ENCODE results near the gene CAMTA1.

The CAMTA1 gene

GRCh38 chr1:7149080-7149838, 364.0 kb downstream of the CAMTA1 start:
- no peak overlapping the region for H2AFZ ChIP-seq (ENCODE audit: low read depth, low read length, severe bottlenecking)
- no peak for TF ChIP-seq CTCF (IDR thresholded peaks at IDR 0.05; ENCODE audit: insufficient read depth, low read length, poor library complexity, severe bottlenecking)
- TF ChIP-seq EZH2phosphoT487 (conservative IDR thresholded peaks at IDR 0.05; ENCODE audit: low read length): no peak
- no peak overlapping the region for H3K4me3 ChIP-seq (ENCODE audit: insufficient read depth, low read length, poor library complexity, severe bottlenecking)

DNA sequence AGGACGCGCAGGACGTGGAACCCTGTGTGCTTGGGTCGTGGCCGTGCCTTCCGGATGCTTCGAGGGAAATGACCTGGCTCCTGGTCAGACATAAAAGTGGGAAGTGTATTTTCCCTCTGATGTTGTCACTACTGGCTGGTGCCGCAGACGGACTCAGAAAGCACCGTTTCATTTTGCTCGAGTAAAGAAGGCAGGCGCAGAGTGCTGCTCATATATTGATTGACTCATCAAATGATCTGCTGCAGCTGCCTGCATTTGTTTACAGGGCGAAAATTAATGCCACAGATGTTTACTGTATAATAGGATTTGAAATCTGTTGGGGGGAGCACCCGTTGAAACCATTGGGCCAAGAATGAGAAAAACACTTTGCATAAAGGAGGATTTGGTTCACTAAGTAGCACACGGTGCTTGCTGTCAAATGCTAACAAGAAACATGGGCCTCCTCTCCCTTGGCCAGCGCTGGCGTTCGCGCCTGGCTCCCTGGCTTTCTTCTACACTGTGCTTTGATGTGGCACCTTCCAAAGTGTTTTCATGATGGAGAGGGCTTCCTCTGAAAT, 365.5 kb downstream of the CAMTA1 start:
- H2AFZ ChIP-seq (ENCODE audit: low read depth, low read length, severe bottlenecking): no peak overlapping the region
- no peak overlapping the region for H3K9ac ChIP-seq (ENCODE audit: low read length)
- H3K27me3 ChIP-seq (ENCODE audit: low read length): no peaks in the 10 kb centered on the region
- no peaks in the 10 kb centered on the region for H3K9me3 ChIP-seq (ENCODE audit: insufficient read depth, low read length)
- H4K20me1 ChIP-seq (ENCODE audit: low read depth, low read length): no peaks in the 10 kb centered on the region
- no peaks in the 10 kb centered on the region for H3K36me3 ChIP-seq (ENCODE audit: low read length)
- H3K27ac ChIP-seq (ENCODE audit: low read depth, low read length): no peak overlapping the region
- no peak overlapping the region for H3K4me3 ChIP-seq (ENCODE audit: insufficient read depth, low read length, poor library complexity, severe bottlenecking)
- no peak overlapping the region for H3K4me2 ChIP-seq (ENCODE audit: low read depth, low read length, poor library complexity, severe bottlenecking)
- TF ChIP-seq EZH2phosphoT487 (conservative IDR thresholded peaks at IDR 0.05; ENCODE audit: low read length): no peak
- TF ChIP-seq CTCF (IDR thresholded peaks at IDR 0.05; ENCODE audit: insufficient read depth, low read length, poor library complexity, severe bottlenecking): no peak
- H3F3A ChIP-seq (ENCODE audit: insufficient read depth): no peaks in the 10 kb centered on the region
- no peaks in the 10 kb centered on the region for H3K9me2 ChIP-seq (replicated peaks; ENCODE audit: insufficient read depth, low read length)
- no peaks in the 10 kb centered on the region for H3K79me2 ChIP-seq (ENCODE audit: insufficient read depth, low read length)

More at GRCh38 chr1:7149080-7149838, 364.0 kb downstream of the CAMTA1 start:
- no peak overlapping the region for H3K4me2 ChIP-seq (ENCODE audit: low read depth, low read length, poor library complexity, severe bottlenecking)
- no peaks in the 10 kb centered on the region for H3F3A ChIP-seq (ENCODE audit: insufficient read depth)
- no peaks in the 10 kb centered on the region for H3K36me3 ChIP-seq (ENCODE audit: low read length)
- H4K20me1 ChIP-seq (ENCODE audit: low read depth, low read length): no peaks in the 10 kb centered on the region
- no peaks in the 10 kb centered on the region for H3K27me3 ChIP-seq (ENCODE audit: low read length)
- H3K9me3 ChIP-seq (ENCODE audit: insufficient read depth, low read length): no peaks in the 10 kb centered on the region
- no peak overlapping the region for H3K9ac ChIP-seq (ENCODE audit: low read length)
- H3K27ac ChIP-seq (ENCODE audit: low read depth, low read length): no peak overlapping the region
- H3K9me2 ChIP-seq (replicated peaks; ENCODE audit: insufficient read depth, low read length): no peaks in the 10 kb centered on the region
- no peaks in the 10 kb centered on the region for H3K79me2 ChIP-seq (ENCODE audit: insufficient read depth, low read length)

- Histone ChIP-seq H2AFZ (ENCODE audit: low read depth, low read length, severe bottlenecking) (no peak overlapping the region), H3K27ac (ENCODE audit: low read depth, low read length) (no peak overlapping the region), H3K9me2 (replicated peaks; ENCODE audit: insufficient read depth, low read length) (no peaks in the 10 kb centered on the region), H3K4me2 (ENCODE audit: low read depth, low read length, poor library complexity, severe bottlenecking) (no peak overlapping the region), H3F3A (ENCODE audit: insufficient read depth) (no peaks in the 10 kb centered on the region), H3K9me3 (ENCODE audit: insufficient read depth, low read length) (no peaks in the 10 kb centered on the region), H3K27me3 (ENCODE audit: low read length) (no peaks in the 10 kb centered on the region), H3K36me3 (ENCODE audit: low read length) (no peaks in the 10 kb centered on the region), H3K79me2 (ENCODE audit: insufficient read depth, low read length) (no peaks in the 10 kb centered on the region), H3K9ac (ENCODE audit: low read length) (no peak overlapping the region), H3K4me3 (ENCODE audit: insufficient read depth, low read length, poor library complexity, severe bottlenecking) (no peak overlapping the region), H4K20me1 (ENCODE audit: low read depth, low read length) (no peaks in the 10 kb centered on the region)
- TF ChIP-seq CTCF (IDR thresholded peaks at IDR 0.05; ENCODE audit: insufficient read depth, low read length, poor library complexity, severe bottlenecking) (no peak), EZH2phosphoT487 (conservative IDR thresholded peaks at IDR 0.05; ENCODE audit: low read length) (no peak)
Measured at GRCh38 chr1:7151978-7152377, 366.7 kb downstream of the CAMTA1 start.

All from SU-DHL-6 (cell line).